ENCODE data around the gene CASQ2.

DNA sequence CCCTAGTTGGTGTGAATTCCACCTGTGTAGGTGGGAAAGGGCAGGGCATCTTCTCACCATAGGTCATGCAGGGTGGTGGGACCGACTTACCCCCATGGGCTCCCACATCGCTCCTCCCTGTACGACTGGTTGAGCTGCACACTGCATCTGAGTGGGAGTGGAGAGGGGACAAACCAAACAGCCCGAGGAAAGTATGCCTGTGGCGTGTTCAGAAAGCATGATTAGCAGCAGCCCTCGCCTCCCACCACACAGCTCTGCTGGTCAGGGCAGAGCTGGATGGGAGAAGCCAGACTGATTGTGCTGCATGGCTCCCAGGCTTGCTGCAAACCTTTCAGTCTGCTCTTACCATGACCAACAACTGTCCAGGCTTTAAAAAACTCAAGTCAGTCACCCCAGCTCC lies 102.3 kb downstream of the CASQ2 start:
- TF ChIP-seq, protein P1, sequence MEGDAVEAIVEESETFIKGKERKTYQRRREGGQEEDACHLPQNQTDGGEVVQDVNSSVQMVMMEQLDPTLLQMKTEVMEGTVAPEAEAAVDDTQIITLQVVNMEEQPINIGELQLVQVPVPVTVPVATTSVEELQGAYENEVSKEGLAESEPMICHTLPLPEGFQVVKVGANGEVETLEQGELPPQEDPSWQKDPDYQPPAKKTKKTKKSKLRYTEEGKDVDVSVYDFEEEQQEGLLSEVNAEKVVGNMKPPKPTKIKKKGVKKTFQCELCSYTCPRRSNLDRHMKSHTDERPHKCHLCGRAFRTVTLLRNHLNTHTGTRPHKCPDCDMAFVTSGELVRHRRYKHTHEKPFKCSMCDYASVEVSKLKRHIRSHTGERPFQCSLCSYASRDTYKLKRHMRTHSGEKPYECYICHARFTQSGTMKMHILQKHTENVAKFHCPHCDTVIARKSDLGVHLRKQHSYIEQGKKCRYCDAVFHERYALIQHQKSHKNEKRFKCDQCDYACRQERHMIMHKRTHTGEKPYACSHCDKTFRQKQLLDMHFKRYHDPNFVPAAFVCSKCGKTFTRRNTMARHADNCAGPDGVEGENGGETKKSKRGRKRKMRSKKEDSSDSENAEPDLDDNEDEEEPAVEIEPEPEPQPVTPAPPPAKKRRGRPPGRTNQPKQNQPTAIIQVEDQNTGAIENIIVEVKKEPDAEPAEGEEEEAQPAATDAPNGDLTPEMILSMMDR (IDR thresholded peaks at IDR 0.05): no peak
- TF ChIP-seq POLR2A (IDR thresholded peaks at IDR 0.05): no peak
